GM12865 (cell line): ENCODE results near the gene SURF1.

Experiments used
- DNase-seq: peaks from one replicate; pipeline ENCODE4 v3.0.0; 2010; ENCODE audit warnings: low read depth
- H3K4me3 ChIP-seq: 2 replicates; pipeline ENCODE4 v1.5.1; 2011; ENCODE audit warnings: mild to moderate bottlenecking, low read depth, low read length, control low read depth
- TF ChIP-seq, protein P1 (sequence below): IDR thresholded peaks from 2 replicates; pipeline ENCODE4 v1.5.1; 2011; ENCODE audit warnings: low read length, control low read depth, low read depth, inconsistent platforms; ENCODE audit not compliant: insufficient read depth; ENCODE audit errors: missing control alignments

SURF1 gene

DNA sequence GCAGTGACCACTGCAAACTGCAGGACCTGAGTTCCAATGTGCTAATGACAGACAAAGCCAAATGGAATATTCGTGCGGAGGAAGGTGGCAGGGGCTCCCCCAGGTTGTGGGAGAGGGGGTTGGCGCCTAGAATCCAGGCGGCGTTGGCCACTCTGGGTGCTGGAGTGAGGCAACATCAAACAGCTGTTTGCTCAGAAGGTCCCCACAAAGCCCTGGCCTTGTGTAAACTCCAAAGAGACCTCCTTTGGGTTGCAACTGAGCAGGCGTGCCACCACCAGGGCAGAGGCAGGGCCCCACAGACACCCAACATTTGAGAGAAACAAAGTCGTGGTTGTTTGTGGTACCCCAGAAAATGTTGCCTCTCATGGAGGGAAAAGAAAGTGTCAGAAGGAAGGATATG is 34.4 kb upstream of the SURF1 start:
- no peak overlapping the region for H3K4me3 ChIP-seq
- TF ChIP-seq, protein P1, sequence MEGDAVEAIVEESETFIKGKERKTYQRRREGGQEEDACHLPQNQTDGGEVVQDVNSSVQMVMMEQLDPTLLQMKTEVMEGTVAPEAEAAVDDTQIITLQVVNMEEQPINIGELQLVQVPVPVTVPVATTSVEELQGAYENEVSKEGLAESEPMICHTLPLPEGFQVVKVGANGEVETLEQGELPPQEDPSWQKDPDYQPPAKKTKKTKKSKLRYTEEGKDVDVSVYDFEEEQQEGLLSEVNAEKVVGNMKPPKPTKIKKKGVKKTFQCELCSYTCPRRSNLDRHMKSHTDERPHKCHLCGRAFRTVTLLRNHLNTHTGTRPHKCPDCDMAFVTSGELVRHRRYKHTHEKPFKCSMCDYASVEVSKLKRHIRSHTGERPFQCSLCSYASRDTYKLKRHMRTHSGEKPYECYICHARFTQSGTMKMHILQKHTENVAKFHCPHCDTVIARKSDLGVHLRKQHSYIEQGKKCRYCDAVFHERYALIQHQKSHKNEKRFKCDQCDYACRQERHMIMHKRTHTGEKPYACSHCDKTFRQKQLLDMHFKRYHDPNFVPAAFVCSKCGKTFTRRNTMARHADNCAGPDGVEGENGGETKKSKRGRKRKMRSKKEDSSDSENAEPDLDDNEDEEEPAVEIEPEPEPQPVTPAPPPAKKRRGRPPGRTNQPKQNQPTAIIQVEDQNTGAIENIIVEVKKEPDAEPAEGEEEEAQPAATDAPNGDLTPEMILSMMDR = no peak
- no peak for DNase-seq

DNA sequence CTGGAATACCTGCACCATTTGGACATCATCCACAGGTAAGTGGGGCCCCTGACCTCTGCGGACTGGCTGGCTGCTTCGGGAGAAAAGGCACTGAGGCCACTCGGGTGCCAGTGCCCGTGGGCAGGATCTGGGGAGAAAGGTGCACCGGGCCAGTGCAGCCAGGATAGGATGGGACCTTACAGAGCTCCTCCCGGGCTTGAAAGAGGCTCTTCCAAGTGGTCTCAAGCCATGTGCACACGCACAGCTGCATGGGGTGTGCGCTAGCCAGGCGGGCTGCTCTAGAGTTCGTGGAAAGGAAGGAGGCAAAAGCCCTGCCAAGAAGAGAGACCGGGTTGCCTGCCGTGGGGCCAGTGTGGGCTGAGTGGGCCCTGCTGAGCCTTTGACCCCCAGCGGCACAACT is 33.3 kb upstream of the SURF1 start:
- no peak overlapping the region for H3K4me3 ChIP-seq
- TF ChIP-seq, protein P1 = no peak
- no peak for DNase-seq

DNA sequence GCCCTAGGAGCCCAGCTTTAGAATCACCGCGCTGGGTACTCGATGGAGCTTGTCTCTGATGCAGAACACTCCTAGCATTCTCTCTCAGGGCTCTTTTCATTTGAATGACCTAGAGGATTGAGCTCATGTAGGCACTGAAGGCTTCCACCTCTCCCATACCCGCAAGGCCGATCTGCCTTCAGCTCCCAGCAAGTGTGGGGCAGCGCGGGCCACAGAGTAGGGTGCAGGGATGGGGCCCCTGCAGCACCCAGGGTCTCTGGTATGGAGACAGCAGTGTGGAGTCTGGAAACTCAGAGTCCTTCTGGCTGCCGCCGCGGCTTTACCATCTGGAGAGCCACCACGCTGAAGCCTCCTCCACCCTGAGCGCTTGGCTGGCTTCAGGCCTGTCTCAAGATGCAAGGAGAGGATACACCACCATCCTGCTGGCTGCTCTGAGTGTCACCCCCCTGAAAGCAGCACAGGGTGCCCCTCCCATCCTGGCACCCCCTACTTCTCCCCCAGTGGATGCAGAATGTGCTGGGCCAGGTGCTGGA is 32.8 kb upstream of the SURF1 start:
- no peak for DNase-seq
- no peak overlapping the region for H3K4me3 ChIP-seq
- TF ChIP-seq, protein P1 = no peak

DNA sequence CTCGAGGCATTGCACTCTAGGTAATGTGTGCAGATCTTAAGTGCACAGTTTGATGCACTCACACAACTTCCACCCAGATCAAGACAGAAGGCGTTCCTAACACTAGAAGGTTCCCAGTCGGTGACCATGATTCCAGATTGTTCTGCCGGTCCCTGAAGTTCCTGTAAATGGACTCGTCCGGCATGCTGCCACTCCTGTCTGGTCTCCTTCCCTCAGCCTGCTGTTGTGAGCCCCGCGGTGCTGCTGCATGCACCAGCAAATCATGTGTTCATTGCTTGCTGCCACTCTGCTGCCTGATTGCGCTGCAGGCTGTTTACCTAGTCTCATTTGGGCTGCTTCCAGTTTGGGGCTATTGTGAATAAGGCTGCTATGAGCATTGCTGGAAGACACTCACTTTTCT is 31.4 kb upstream of the SURF1 start:
- H3K4me3 ChIP-seq = no peak overlapping the region
- TF ChIP-seq, protein P1 = no peak

DNA sequence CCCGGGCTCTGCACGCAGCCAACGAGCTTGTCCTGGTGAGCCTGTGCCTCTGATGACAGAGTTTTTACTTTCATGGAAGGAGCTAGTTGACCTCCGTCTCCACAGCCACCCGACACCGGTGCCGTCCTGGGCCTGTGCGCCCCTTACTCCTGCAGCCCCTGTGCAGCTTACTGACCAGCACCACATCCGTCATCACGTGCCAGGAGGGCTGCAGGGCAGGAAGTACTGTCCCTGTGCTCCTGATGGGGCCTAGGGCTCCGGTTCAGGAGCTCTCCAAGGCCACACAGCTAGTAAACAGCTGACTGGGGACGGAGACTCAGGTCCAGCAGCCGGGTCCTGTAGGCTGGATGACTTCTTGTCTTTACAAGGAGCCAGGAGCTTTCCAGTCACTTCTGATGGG is 30.1 kb upstream of the SURF1 start:
- H3K4me3 ChIP-seq = no peak overlapping the region
- DNase-seq = no peak
- TF ChIP-seq, protein P1 = no peak

More for the DNA sequence above, 31.4 kb upstream of the SURF1 start:
- DNase-seq = no peak

DNA sequence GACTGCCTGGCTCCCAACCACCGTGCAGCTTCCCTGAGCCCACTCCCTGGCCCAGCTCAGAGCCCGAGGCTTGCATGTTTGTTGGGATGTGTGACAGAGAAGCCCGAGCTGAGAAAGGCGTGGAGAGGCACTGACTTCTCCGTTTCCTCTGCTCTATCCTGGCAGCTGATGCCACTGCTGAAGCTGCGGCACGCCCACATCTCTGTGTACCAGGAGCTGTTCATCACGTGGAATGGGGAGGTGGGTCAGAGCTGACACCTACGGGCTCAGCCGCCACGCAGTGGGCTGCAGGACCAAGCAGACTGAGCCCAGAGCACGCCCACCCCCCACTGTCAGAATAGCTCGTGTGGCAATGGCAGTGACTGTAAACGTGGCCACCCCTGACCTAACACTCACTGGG is 29.2 kb upstream of the SURF1 start:
- H3K4me3 ChIP-seq = no peak overlapping the region
- DNase-seq = no peak
- TF ChIP-seq, protein P1 = no peak

DNA sequence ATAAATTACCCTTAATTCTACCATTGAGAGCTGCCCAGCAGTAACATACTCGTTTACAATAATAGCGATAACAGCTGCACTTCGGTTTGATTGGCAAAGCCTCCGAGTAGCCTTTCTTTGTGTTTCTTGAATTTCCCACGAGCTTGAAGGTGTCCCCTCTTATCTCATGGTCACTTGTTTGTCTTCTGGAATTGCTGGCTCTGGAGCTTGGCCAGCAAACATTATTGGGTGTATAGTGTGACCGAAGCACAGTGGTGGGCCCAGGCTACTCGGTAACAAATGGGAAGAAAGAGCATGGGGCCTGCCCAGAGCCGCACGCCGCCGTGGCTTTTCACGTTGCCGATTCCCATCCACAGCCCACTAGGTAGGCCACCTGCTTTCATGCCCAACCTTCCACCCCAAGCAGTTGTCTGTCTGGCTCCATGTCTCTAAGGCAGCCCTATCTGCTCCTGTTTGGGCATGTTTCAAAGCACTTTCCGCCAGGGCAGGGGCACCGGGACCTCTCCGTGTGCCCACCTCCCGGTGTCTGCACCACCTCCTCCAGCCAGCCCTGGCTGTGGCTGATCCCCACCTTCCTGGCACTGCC is 28.5 kb upstream of the SURF1 start:
- DNase-seq = no peak
- TF ChIP-seq, protein P1 = no peak
- H3K4me3 ChIP-seq = no peak overlapping the region
